GM18520 (cell line): ENCODE results near the gene APOBEC3G.

Experiments used
- ATAC-seq: cut with Tn5 transposase; IDR thresholded peaks from one replicate; pipeline ENCODE4 v1.9.1; 2021; ENCODE audit not compliant: unreplicated experiment

Gene APOBEC3G

GRCh38 chr22:39120983-39121382 is 43.9 kb downstream of the APOBEC3G start:
- ATAC-seq: no peak

GRCh38 chr22:39122772-39123470 is 45.8 kb downstream of the APOBEC3G start:
- ATAC-seq: no peak

DNA sequence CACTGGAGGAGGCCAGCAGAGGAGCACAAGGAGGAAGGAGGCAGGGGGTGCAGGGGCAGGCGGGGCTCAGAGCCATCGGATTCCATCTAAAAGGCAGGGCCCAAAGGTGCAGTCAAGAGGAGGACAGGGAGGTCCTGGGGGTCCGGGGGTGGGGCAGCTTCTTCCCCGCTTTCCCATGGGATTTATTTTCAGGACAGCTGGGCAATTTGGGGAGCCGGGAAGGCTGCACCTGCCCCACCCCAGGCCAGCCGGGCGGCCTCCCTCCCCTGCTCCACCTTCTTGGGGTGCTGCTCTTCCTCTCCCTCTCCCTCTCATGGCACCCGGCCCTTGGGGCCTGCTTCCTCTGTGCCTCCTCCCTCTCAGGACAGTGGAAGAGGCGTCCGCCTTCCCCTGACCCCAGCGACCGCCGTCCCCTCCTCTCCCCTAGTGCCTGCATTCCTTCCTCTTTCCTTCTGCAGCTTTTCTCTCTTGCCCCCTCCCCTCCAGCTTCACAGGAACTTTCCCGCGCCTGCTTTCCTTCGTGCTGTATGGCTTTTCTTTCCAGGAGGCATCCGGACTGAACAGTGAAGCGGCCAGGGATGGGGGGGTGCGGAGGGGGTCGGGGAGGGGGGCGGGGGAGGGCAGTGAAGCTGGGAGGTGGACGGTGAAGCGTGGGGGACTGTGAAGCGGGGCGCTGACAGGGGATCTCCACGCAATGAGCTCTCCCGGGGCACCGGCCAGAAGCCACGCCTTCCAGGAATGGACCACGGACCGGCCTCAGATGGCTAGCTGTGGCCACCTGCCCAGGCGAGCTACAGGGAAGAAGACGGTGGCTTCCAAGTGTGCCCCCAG is 46.9 kb downstream of the APOBEC3G start:
- ATAC-seq: no peak

DNA sequence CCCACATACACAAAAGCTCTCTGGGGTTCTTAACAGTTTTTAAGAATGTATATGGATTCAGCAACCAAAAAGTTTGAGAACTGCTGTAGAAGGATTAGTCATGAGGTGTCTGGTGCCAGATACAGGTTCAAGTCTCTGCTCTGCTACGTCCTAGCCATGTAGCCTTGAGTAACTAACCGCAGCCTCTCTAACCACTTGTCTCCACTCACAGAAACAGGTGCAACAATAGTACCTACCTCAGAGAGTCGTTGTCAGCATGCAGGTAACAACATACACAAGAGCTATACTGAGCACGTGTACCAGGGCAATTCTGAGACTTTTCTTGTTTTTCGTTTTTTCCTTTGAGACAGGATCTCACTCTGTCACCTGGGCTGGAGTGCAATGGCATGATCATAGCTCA is 48.5 kb downstream of the APOBEC3G start:
- ATAC-seq: no peak

GRCh38 chr22:39128508-39128907 is 51.4 kb downstream of the APOBEC3G start:
- no peak for ATAC-seq

GRCh38 chr22:39129081-39129480 is 52.0 kb downstream of the APOBEC3G start:
- ATAC-seq: no peak

DNA sequence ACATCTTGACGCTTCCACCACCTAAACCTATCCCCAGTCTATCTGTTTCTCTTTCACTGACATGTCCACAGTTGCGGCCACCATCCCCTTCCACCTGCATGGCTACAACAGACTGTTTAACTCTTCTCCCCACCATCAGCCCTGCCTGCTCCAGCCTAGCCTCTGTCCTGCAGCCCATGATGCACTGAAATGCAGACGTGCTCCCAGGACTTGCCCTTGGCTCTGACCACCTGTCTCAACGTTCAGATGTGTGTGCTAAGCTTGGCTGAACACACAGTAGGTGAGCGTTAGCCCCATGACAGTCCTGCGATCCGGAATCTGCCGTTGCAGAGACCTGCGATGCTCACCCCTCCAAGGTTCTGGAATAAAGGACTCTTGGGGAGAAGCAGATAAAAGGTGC is 52.7 kb downstream of the APOBEC3G start:
- ATAC-seq: no peak

GRCh38 chr22:39130152-39130704 is 53.2 kb downstream of the APOBEC3G start:
- ATAC-seq: no peak

DNA sequence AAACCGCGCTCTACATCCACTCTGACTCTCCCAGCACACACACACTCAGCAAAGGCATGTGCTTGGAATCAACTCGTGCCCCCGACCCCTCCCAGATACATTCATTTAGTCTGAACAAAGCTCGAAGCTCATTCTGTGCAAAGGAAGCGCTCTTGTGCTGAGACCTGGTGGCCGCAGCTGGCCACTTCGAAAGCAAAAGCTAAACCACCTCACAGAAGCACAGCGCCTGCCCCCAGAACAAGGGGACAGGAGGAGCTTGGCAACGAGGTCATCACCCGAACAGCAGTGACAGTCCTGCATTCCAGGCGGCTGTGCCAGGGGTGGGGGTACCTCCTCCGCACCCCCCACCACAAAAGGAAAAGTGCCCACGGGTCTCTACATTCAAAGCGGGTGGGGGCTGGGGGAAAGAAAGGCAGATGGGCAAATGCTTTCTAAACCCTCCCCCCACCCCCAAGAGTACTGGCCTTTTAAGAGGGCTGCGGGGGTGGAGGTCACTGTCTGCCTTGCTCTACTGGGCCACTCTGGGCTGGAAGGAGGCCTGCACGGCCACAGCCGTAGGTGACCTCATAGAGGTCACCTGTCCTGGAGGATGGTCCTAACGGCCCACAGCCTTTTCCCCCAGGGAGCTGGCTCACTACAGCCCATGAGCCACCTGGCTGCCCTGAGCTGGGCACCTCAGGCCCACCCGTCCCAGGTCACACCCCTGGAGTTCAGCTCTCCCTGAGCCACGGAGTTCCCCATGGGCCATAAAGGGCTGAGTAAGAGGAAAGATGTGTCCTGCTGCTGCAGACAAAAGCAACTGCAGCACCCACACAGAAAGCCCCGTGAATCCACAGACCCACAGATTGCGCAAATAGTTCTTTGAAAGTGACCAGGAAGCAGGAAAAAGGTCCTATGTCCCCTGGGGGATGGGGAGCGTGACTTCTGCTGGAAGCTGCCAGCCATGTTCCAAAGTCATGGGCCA is 54.1 kb downstream of the APOBEC3G start:
- ATAC-seq: no peak

GRCh38 chr22:39132281-39132680 is 55.2 kb downstream of the APOBEC3G start:
- no peak for ATAC-seq

DNA sequence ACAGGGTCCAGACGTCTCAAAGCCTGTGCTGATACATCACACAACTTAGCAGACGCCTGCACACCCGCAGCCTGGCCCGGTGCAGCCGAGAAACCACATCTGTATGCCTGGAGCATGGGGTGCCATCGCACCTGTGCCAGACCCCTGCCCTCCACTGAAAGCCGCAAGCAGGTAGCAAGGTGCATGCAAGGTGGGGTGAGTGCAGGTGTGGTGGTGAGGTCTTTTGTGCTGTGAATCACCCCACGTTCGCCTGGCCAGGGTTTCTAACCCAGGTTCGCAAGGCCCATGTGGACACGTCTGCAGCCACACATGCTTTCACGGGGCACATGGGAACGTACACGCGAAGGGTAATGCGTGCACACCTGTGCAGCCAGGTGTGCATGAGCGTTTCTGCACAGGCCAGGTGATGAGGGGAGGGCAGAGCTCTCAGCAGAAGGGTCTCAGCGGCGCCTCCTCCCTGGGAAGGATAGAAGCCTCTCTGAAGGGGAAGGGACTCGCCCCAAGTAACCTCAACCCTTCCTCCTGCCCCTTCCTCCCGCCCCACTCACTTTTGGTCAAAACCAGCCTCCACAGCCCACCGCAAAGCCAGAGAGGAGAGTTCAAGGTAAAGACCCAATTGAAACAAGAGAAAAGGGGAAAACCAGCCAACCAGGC is 55.9 kb downstream of the APOBEC3G start:
- ATAC-seq: no peak

DNA sequence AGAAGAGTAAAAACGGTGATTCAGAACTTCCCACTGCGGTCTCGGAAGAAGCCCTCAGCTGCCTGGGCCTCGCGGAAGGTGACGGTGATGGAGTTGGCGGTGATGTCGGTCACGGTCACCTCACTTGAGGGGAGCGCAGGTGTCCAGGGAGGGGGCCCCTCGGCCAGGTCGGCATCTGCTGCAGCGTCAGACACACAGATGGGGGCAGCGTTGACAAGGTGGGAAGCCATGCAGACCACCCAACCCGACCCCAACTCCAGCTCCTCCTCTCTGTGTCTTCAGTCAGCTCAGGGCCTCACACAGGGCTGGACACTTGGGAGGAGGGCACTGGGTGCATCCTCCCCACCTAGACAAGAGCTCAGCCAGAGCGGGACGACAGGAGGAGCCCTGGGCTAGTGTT is 56.8 kb downstream of the APOBEC3G start:
- ATAC-seq: no peak

DNA sequence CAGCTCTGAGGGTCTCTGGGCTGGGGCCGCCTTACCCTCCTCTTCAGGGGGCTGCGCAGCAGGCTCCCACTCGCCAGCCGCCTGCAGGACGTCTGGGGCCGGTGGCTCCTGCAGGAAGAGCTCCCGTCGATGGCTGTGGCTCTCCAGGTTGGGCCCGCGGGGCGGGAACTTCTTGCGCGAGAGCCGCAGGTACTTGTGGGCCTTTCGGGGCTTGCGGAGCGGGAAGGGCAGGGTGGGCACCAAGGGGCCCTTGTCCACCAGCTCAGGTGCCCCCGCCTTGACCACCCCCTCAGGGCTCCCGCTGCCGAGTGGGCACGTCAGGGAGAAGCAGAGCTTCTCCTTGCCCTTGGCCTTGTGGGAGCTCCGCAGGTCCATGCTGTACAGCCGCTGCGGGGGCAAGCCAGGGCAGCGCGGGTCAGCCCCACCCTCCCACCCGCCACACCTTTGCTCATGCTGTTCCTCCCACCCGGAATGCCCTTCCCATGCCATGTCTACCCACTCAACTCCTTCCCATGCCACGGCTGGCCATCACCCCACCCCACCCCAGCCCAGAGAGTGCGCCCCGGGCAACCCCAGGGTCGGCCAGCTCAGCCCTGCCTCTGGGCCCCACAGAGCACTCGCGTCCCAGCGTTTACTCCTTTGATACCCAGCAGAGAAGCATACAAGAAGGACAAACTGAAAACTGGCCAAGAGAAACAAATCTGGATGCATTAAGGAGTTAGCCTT is 57.5 kb downstream of the APOBEC3G start:
- no peak for ATAC-seq

GRCh38 chr22:39135092-39135896 is 58.2 kb downstream of the APOBEC3G start:
- ATAC-seq: no peak

GRCh38 chr22:39136317-39136716 is 59.2 kb downstream of the APOBEC3G start:
- no peak for ATAC-seq
